Transverse colon (tissue), 4 donors: ENCODE data around the gene ZKSCAN3.
"Not testable (repeated sequence)": the region's sequence is repeated elsewhere in the genome, so short reads cannot be mapped to it uniquely, and the experiment has no call there.

Experiments used
- CTCF ChIP-seq, 5 experiments: fragments of 200-600 bp in 3 of 5; fragments of 450-650 bp in 2 of 5; sonication (generic) in 3 of 5; IDR thresholded peaks; 1 replicate in 2 of 5; 2 replicates in 3 of 5; pipeline ENCODE4 v1.5.1; 2016 to 2017; ENCODE audit warnings: antibody characterized with exemption in 5 of 5, inconsistent platforms in 3 of 5, mild to moderate bottlenecking in 2 of 5, moderate library complexity in 1 of 5
- EP300 ChIP-seq: sonication (generic); formaldehyde crosslinking; IDR thresholded peaks from one replicate; pipeline ENCODE4 v1.6.1; 2017; ENCODE audit warnings: antibody characterized with exemption, low read depth
- POLR2A ChIP-seq: fragments of 450-650 bp; IDR thresholded peaks from one replicate; pipeline ENCODE4 v1.6.1; 2016; ENCODE audit warnings: antibody characterized with exemption, mild to moderate bottlenecking, moderate library complexity
- POLR2AphosphoS5 ChIP-seq, 3 donors: sonication (generic); formaldehyde crosslinking; IDR thresholded peaks; one replicate each; pipeline ENCODE4 v1.6.1; 2016; ENCODE audit warnings: antibody characterized with exemption in 3 of 3

GRCh38 chr6:28306363-28306762 lies 43.4 kb upstream of the ZKSCAN3 start:
- not testable (repeated sequence) for TF ChIP-seq CTCF (IDR thresholded peaks at IDR 0.05); POLR2A; POLR2AphosphoS5 (IDR thresholded peaks at IDR 0.05); EP300
